ENCODE data around the gene ECE1.

The ECE1 gene

GRCh38 chr1:21308847-21309652, 18.8 kb upstream of the ECE1 start:
- DNase-seq (ENCODE audit: low read depth in 1 of 2, low spot score in 1 of 2) = no peak

- DNase-seq (ENCODE audit: low read depth in 1 of 2, low spot score in 1 of 2) = no peak
Observed at GRCh38 chr1:21308330-21308729, 18.1 kb upstream of the ECE1 start.

GRCh38 chr1:21307663-21308305, 17.5 kb upstream of the ECE1 start:
- no peak for DNase-seq (ENCODE audit: low read depth in 1 of 2, low spot score in 1 of 2)

GRCh38 chr1:21307210-21307609, 16.9 kb upstream of the ECE1 start:
- no peak for DNase-seq (ENCODE audit: low read depth in 1 of 2, low spot score in 1 of 2)

GRCh38 chr1:21305900-21306189, 15.6 kb upstream of the ECE1 start:
- no peak for DNase-seq (ENCODE audit: low read depth in 1 of 2, low spot score in 1 of 2)

- DNase-seq (ENCODE audit: low read depth in 1 of 2, low spot score in 1 of 2) = no peak
Observed at GRCh38 chr1:21305155-21305899, 15.1 kb upstream of the ECE1 start.

GRCh38 chr1:21304488-21304887, 14.2 kb upstream of the ECE1 start:
- DNase-seq (ENCODE audit: low read depth in 1 of 2, low spot score in 1 of 2) = no peak

GRCh38 chr1:21302747-21303715, 12.8 kb upstream of the ECE1 start:
- no peak for DNase-seq (ENCODE audit: low read depth in 1 of 2, low spot score in 1 of 2)

- no peak for DNase-seq (ENCODE audit: low read depth in 1 of 2, low spot score in 1 of 2)
Observed at GRCh38 chr1:21301794-21302440, 11.7 kb upstream of the ECE1 start.

GRCh38 chr1:21300774-21301173, 10.5 kb upstream of the ECE1 start:
- DNase-seq (ENCODE audit: low read depth in 1 of 2, low spot score in 1 of 2) = no peak

GRCh38 chr1:21299780-21300395, 9.6 kb upstream of the ECE1 start:
- DNase-seq (ENCODE audit: low read depth in 1 of 2, low spot score in 1 of 2) = no peak

- DNase-seq (ENCODE audit: low read depth in 1 of 2, low spot score in 1 of 2) = no peak
Observed at GRCh38 chr1:21298981-21299391, 8.7 kb upstream of the ECE1 start.

- DNase-seq (ENCODE audit: low read depth in 1 of 2, low spot score in 1 of 2) = no peak
Observed at GRCh38 chr1:21297975-21298374, 7.7 kb upstream of the ECE1 start.

GRCh38 chr1:21296509-21297354, 6.5 kb upstream of the ECE1 start:
- no peak for DNase-seq (ENCODE audit: low read depth in 1 of 2, low spot score in 1 of 2)

- no peak for DNase-seq (ENCODE audit: low read depth in 1 of 2, low spot score in 1 of 2)
Observed at GRCh38 chr1:21295545-21295944, 5.3 kb upstream of the ECE1 start.

GRCh38 chr1:21295002-21295401, 4.7 kb upstream of the ECE1 start:
- peak in 1 of 2 donors; percentile 55 for DNase-seq (ENCODE audit: low read depth in 1 of 2, low spot score in 1 of 2)

- DNase-seq (ENCODE audit: low read depth in 1 of 2, low spot score in 1 of 2) = peak; percentile 69 to 85
Observed at GRCh38 chr1:21294266-21294989, 4.2 kb upstream of the ECE1 start.

- peak; percentile 52 to 73 for DNase-seq (ENCODE audit: low read depth in 1 of 2, low spot score in 1 of 2)
Observed at GRCh38 chr1:21293537-21294265, 3.4 kb upstream of the ECE1 start.
